Heart left ventricle (tissue), 16 donors: ENCODE data around the gene SEPTIN5. TPM values are rescaled to one million over a fixed set of nuclear protein-coding genes. Genes with fewer than 3 reads are reported as not detected.

ENCODE experiments used
- ATAC-seq, 4 donors: fragments of 200-7000 bp; cut with Tn5 transposase; one replicate each; pipeline ENCODE4 v1.9.1; 2020 to 2022; ENCODE audit warnings: moderate library complexity in 4 of 4, mild to moderate bottlenecking in 3 of 4, moderate number of reproducible peaks in 1 of 4
- DNase-seq, 5 donors: peaks; one replicate each; pipeline ENCODE4 v3.0.0-alpha.2; 2020
- H3K27ac ChIP-seq, 12 donors: fragments of 200-600 bp; sonication (generic) in 4 of 12; one replicate each; pipeline versions ENCODE4 v1.5.0 to v1.8.0; 2016 to 2022; ENCODE audit warnings: mild to moderate bottlenecking in 2 of 12
- H3K27me3 ChIP-seq, 9 donors: fragments of 200-600 bp; sonication (generic) in 2 of 9; one replicate each; pipeline versions ENCODE4 v1.5.1 to v1.8.0; 2016 to 2022; ENCODE audit warnings: mild to moderate bottlenecking in 3 of 9
- H3K36me3 ChIP-seq, 9 donors: fragments of 200-600 bp; sonication (generic) in 2 of 9; one replicate each; pipeline versions ENCODE4 v1.5.0 to v1.8.0; 2018 to 2022; ENCODE audit warnings: mild to moderate bottlenecking in 2 of 9
- H3K4me1 ChIP-seq, 12 donors: fragments of 200-600 bp; sonication (generic) in 4 of 12; one replicate each; pipeline versions ENCODE4 v1.5.0 to v1.8.0; 2016 to 2022; ENCODE audit warnings: mild to moderate bottlenecking in 3 of 12
- H3K4me3 ChIP-seq, 12 donors: fragments of 200-600 bp; sonication (generic) in 4 of 12; one replicate each; pipeline versions ENCODE4 v1.5.0 to v1.8.0; 2017 to 2022; ENCODE audit warnings: mild to moderate bottlenecking in 9 of 12, moderate library complexity in 4 of 12
- H3K9me3 ChIP-seq, 12 donors: fragments of 200-600 bp; sonication (generic) in 4 of 12; one replicate each; pipeline versions ENCODE4 v1.5.0 to v1.8.0; 2016 to 2022; ENCODE audit warnings: mild to moderate bottlenecking in 1 of 12
- POLR2A ChIP-seq, 2 donors: fragments of 450-650 bp; IDR thresholded peaks; one replicate each; pipeline ENCODE4 v1.6.1; 2017; ENCODE audit warnings: antibody characterized with exemption in 2 of 2, mild to moderate bottlenecking in 2 of 2, moderate library complexity in 2 of 2
- WGBS, 4 donors: extraction: QIAGEN DNeasy Blood & Tissue Kit in 2 of 4; methylation state at CpG; one replicate each; pipeline versions ENCODE4 v1.1.5 to v1.1.7; 2013 to 2018; 5-methylcytosine and 5-hydroxymethylcytosine counted together
- intact Hi-C, 10 donors: fragments of 100-400 bp; cut with DNase I; formaldehyde crosslinking; loops; one replicate each; pipeline versions ENCODE4 v1.11.1 to v1.14.2; 2022
- polyA plus RNA-seq, 2 donors: library from polyadenylated mRNA; stranded (reverse); fragments of 200-250 nt; gene quantifications; one replicate each; pipeline ENCODE4 v1.2.3, GENCODE V29; 2013
- total RNA-seq, 9 donors: library from RNA; depleted of rRNA in 2 of 9; stranded (reverse); fragments of >200 nt in 2 of 9; fragmentation: NEBNext Ultra II Directional in 3 of 9; extraction: Animal tissue kit (Norgen Biotek cat#: 25700) in 3 of 9; gene quantifications; one replicate each; pipeline versions ENCODE4 v1.1.0 to v1.2.4, GENCODE V29; 2016 to 2023
- TF ChIP-seq, protein P1 (sequence below), 12 donors: fragments of 200-600 bp; sonication (generic) in 4 of 12; IDR thresholded peaks; one replicate each; pipeline versions ENCODE4 v1.5.0 to v1.8.0; 2018 to 2022; ENCODE audit warnings: antibody characterized with exemption in 12 of 12, mild to moderate bottlenecking in 5 of 12
- donor health status: ischemic (EF 13 %, LVEDD 7.1; RV severe dilation, severe dysfunction).
- donor health status: healthy with polysubstance abuse.
- donor health status: DM: no; HTN: yes; CAD: no.
- donor health status: DM: no; HTN: no; CAD: no.
- donor health status: ischemic (EF 25% LVEDD 6.9; RV normal size, moderate dysfunction).
- donor health status: ischemic (EF 25% LVEDD 5.7; RV mildly dilated, moderate dysfunction).
- donor health status: healthy.
- donor health status: DM: yes; HTN: yes; CAD: no.
- donor health status: ischemic (EF 35%, LVEDD 5.7; RV mildly dilated, moderate dysfunction).
- donor health status: nonischemic (EF 11% LVEDD 7.7; RV severe dilation, severe dysfunction).
- donor health status: DM: yes; HTN: yes; CAD: no.
- donor health status: PGD.
- donor health status: ischemic (EF 29% LVEDD 5.4; RV normal size, mild dysfunction).
- donor health status: nonischemic (EF 23%, LVEDD 6.1; RV moderate dilation, normal function).

SEPTIN5 gene
- total and polyA plus RNA-seq, 11 donors, result 75.7 to 272 (median 127) TPM

DNA sequence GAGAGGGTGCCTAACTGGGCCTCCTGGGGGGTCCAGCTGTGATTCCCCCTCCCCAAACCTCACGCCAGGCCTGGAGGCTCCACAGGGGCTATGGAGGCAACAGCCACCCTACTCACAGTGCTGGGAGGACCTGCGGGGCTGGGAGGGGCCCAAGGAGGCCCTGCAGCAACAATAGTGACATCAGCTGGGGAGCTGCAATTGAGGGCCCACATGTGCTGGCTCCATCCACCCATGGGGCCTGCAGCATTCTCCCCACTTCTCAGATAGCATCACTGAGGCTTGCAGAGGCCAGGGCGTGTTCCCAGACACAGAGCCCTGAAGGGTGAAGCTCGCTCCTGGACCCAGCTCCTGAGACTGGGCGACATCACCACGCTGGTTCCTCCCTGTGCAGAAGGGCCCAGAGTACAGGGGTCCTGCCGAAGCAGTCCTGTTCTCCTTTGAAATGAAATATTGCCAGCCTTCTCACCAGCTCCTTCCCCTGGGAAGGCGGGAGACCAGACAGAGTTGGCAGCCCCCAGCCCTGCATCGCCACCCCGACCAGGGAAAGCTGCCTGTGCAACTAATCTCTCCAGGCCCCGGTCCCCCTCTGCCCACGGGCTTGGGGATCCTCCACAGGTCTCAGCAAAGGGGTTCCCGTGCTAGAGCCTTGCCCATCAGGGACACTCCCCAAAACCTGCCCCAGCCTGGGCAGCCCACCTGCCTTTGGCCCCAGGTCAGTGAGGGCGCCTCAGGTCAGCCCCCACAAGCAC, 37.4 kb downstream of the SEPTIN5 start:
- no peak for ATAC-seq
- no peak for TF ChIP-seq POLR2A (IDR thresholded peaks at IDR 0.05)
- TF ChIP-seq, protein P1, sequence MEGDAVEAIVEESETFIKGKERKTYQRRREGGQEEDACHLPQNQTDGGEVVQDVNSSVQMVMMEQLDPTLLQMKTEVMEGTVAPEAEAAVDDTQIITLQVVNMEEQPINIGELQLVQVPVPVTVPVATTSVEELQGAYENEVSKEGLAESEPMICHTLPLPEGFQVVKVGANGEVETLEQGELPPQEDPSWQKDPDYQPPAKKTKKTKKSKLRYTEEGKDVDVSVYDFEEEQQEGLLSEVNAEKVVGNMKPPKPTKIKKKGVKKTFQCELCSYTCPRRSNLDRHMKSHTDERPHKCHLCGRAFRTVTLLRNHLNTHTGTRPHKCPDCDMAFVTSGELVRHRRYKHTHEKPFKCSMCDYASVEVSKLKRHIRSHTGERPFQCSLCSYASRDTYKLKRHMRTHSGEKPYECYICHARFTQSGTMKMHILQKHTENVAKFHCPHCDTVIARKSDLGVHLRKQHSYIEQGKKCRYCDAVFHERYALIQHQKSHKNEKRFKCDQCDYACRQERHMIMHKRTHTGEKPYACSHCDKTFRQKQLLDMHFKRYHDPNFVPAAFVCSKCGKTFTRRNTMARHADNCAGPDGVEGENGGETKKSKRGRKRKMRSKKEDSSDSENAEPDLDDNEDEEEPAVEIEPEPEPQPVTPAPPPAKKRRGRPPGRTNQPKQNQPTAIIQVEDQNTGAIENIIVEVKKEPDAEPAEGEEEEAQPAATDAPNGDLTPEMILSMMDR (IDR thresholded peaks at IDR 0.05), result no peak
- no peak for DNase-seq
- no peak overlapping the region for H3K27ac ChIP-seq
- H3K36me3 ChIP-seq, result no peaks in the 10 kb centered on the region
- peaks cover 24 to 53% (median 37%) of the 10 kb centered on the region in 9 donors for H3K27me3 ChIP-seq
- 89 to 94% (median 91%) methylated on average over 12 to 14 of the region's 14 CpGs for WGBS, 4 donors
- peaks cover 0 to 20% (median 5%) of the 10 kb centered on the region in 12 donors for H3K4me1 ChIP-seq
- H3K4me3 ChIP-seq, result no peak overlapping the region
- intact Hi-C loops, result no loop called here
- H3K9me3 ChIP-seq, result no peaks in the 10 kb centered on the region

DNA sequence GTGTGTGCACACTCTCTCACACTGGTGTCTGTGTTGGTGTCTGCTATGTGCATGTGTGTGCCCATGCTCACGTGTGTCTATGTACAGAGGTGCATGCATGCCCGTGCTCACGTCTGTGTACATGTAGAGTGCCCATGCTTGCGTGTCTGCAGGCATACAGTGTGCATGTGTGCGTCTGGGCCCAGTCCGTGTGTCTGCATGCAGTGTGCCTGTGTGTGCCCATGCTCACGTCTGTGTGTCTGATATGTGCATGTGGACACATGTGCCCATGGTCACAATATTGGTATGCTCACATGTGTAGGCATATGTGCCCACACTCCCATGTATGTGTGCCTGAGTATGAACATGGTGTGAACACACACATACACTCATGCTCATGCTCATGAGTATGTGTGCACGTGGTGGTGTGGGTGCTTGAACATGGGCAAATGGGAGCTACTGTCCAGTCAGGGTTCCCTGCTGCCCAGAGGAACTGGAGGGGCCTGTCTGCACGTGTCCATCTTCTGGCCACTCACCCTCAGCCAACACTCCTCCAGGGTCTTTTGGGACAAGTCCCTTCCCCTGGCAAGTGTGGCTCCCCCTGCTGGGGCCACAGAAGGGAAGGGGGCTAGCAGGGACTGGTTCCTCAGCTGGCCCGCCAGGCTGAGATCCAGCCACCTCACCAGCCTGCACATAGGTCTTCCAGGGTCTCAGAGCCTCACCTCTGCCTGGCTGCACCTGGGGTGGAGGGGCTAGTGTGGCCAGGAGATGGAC, 39.0 kb downstream of the SEPTIN5 start:
- Histone ChIP-seq H3K9me3 (no peaks in the 10 kb centered on the region), H3K36me3 (no peaks in the 10 kb centered on the region), H3K27ac (no peak overlapping the region), H3K4me1 (peaks cover 0 to 28% (median 9%) of the 10 kb centered on the region in 12 donors), H3K27me3 (peaks cover 35 to 69% (median 47%) of the 10 kb centered on the region in 9 donors), H3K4me3 (no peak overlapping the region)
- intact Hi-C loops, result no loop called here
- TF ChIP-seq, protein P1 (IDR thresholded peaks at IDR 0.05), result no peak
- TF ChIP-seq POLR2A (IDR thresholded peaks at IDR 0.05), result no peak
- WGBS, 4 donors, result 84 to 95% (median 87%) methylated on average over 9 to 10 of the region's 10 CpGs
- no peak for ATAC-seq
- DNase-seq, result no peak

DNA sequence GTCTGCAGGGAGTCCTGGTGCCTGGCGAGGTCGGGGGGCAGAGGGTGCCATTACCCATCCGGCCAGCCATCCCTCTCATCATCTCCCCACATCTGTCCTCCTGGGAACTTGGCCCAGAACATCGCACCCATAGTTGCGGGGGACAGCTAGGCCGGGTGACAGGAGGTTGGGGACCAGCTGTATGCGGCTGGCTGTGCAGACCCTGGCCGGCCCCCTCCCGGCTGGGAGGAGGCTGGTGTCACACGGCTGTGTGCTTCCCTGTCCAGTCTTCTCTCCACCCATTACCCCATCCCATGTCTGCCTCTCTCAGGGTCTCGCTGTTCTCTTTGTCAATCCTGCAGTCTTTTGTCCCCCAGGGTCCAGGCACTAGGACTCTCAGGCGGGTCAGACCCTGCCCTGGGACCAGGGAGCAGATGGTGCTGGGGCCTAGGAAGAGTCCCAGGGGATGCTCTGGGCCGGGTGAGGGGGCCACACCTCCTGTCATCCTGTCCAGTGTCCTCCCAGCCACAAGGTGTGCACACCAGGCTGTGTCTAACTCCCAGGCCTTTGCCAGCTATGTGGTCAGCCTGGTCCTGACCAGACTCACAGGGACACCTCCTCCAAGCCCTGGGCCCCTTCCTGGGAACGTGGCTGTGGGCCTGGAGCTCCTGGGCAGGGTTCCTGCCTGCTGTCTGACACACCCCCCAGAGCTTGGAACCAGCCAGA, 39.8 kb downstream of the SEPTIN5 start:
- H3K4me3 ChIP-seq, result no peak overlapping the region
- WGBS, 4 donors, result 61 to 81% (median 65%) methylated on average over 12 to 14 of the region's 14 CpGs
- H3K9me3 ChIP-seq, result no peaks in the 10 kb centered on the region
- peaks cover 0 to 35% (median 9%) of the 10 kb centered on the region in 12 donors for H3K4me1 ChIP-seq
- intact Hi-C loops, result no loop called here
- no peaks in the 10 kb centered on the region for H3K36me3 ChIP-seq
- DNase-seq (no peak), ATAC-seq (no peak)
- no peak overlapping the region for H3K27ac ChIP-seq
- no peak for TF ChIP-seq POLR2A (IDR thresholded peaks at IDR 0.05)
- TF ChIP-seq, protein P1 (IDR thresholded peaks at IDR 0.05), result no peak
- H3K27me3 ChIP-seq, result peaks cover 44 to 78% (median 55%) of the 10 kb centered on the region in 9 donors
